NCI-H2107 treated with DMSO at 0.1 percent for 48 hours (cell line): ENCODE measurements around the gene RBPJL.

Experiments used
- DNase-seq: peaks from one replicate; lab custom pipeline; 2025; ENCODE audit not compliant: unreplicated experiment; lab: John Stamatoyannopoulos, UW

RBPJL gene

GRCh38 chr20:45316150-45317080 lies 9.8 kb downstream of the RBPJL start:
- no peak for DNase-seq

GRCh38 chr20:45317826-45318225 lies 11.2 kb downstream of the RBPJL start:
- no peak for DNase-seq

DNA sequence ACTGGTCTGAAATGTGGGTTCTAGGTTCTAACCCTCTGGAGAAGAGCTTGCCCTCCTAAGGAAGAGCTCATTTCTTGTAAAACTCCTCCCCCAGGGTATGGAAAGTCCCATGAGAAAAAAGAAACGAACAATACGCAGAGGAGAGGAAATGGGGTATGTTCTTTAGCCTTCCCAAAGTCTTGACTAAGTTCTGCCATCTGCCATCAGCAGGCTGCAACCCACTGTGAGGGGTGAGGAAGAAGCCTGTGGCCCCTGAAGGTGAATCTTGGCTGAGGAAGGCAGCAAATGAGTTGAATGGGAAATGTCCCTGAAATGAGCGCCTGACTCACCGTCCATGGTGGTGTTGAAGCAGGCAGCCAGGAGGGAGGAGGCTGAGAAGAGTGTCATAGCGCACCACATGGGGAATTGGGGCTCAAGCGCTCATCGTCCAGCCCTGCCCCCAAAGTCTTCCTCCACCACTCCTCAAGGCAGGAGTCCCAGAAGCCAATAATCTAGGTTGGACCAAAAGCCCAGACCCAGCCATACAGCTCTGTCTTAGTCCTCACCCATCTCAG lies 11.8 kb downstream of the RBPJL start:
- no peak for DNase-seq

DNA sequence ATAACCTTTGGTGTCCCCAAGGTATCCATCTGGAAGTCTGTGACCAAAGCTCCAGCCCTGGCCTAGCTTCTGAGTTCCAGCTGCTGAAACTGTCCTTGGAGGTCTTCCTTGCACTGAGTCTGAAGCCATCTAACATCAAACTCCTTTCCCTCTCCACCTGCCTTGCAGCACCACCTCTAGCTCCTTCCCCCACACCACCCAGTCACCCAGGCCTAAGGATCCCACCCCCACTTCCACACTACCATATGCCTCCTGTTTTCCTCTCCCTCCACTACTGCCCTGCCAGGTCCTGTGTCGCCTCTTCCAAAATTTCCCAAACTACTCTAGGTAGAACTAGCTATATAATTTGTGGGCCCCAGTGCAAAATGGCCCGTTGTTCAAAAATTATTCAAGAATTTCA lies 12.3 kb downstream of the RBPJL start:
- no peak for DNase-seq

DNA sequence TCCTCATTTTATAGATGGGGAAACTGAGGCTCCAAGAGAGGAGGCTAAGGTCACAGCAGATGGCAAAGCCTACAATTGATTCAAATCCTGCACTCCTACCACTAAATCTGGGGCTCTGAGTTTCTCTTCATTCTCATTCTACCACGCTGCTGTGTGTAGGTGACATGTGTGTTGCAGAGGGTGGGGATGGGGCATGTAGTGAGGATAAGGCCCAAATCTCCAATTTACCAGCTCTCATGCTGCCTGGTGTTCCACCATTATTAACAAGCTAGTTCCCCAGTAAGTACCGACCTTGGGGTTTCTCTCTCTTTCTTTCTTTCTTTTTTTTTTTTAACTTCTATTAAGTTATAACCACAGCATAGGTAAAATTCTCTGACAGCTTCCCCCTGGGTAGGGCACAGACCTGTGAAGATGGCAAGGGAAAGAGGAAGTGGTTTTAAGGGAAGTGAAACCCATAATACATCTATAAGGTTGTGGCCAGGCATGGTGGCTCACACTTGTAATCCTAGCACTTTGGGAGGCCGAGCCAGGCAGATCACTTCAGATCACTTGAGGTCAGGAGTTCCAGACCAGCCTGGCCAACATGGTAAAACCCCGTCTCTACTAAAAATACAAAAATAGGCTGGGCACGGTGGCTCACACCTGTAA lies 14.4 kb downstream of the RBPJL start:
- no peak for DNase-seq

GRCh38 chr20:45322952-45323383 lies 16.3 kb downstream of the RBPJL start:
- peak; percentile 19 for DNase-seq

GRCh38 chr20:45323731-45324130 lies 17.1 kb downstream of the RBPJL start:
- no peak for DNase-seq

GRCh38 chr20:45325371-45325770 lies 18.7 kb downstream of the RBPJL start:
- no peak for DNase-seq

GRCh38 chr20:45328451-45328850 lies 21.8 kb downstream of the RBPJL start:
- no peak for DNase-seq

DNA sequence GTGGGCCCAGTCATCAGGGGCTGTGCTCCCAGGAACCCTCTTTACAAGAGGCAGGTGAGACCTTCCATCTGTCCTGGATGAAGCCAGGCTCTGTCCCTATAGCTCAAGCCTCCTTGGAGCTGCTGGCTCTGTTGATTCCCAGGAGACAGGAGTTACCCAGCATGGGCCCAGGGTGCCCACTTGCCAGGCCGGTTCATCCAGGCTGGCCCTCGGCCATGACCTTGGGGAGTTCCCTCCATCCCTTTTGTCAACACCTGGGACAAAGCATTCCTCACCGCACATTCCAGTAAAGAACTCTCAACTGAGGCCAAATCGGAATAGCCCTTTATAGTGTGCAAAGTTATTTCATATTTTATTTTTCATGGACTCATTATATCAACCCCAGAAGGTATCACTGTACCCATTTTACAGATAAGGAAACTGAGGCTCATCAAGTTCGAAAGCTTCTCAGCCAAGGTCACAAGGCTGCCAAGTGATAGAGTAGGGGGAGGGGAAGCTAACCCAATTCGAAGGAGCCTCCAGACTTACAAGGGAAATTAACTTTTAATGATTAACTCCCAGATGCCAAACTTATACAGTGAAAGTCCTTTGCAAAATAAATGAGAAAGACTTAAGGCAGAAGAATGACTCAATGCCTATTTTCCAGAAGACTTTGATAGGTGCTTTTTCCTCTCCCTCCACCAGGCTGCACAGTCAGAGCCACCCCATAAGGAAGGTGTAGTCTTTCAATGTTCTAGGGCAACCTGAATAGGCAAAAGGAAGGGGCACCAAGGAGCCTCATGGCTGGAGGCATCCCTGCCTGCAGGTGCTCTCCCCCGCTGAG lies 23.1 kb downstream of the RBPJL start:
- DNase-seq, result no peak

- no peak for DNase-seq
These were observed 23.8 kb downstream of the RBPJL start for GRCh38 chr20:45330476-45330875.

GRCh38 chr20:45336530-45337366 lies 30.1 kb downstream of the RBPJL start:
- no peak for DNase-seq

- no peak for DNase-seq
These were observed 30.9 kb downstream of the RBPJL start for GRCh38 chr20:45337367-45338120.

- DNase-seq, result no peak
These were observed 31.7 kb downstream of the RBPJL start for GRCh38 chr20:45338121-45339030.

- no peak for DNase-seq
These were observed 32.4 kb downstream of the RBPJL start for GRCh38 chr20:45339084-45339483.

GRCh38 chr20:45339799-45340198 lies 33.2 kb downstream of the RBPJL start:
- no peak for DNase-seq

- no peak for DNase-seq
These were observed 33.7 kb downstream of the RBPJL start for GRCh38 chr20:45340236-45340847.

GRCh38 chr20:45340951-45341350 lies 34.3 kb downstream of the RBPJL start:
- no peak for DNase-seq
